ENCODE data around the gene CRKL.

The CRKL gene

DNA sequence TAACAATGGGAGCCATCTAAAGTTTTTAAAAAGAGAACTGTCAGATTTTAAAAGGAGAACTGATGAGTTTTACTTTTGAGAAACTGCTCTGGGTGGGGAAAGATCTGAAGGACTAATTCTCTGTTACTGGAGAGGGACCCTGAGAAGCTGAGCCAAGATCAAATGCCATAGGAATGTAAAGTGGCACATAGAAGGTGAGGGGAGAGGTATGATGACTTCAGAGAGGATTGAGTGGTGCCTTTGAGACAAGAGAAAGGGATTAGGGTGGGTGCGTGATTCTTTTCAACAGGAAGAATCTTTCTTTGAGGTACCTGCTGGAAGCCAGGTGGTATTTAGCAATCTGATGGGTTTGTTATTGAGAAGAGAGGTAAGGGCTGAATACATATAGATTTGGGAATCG is 9.0 kb downstream of the CRKL start:
- Histone ChIP-seq H3K4me2 (ENCODE audit: low read depth, low read length, poor library complexity, severe bottlenecking) (peak overlapping the region; percentile 98), H3K27me3 (ENCODE audit: insufficient read depth, low read length, poor library complexity, severe bottlenecking) (no peaks in the 10 kb centered on the region), H3F3A (ENCODE audit: low read depth) (no peaks in the 10 kb centered on the region), H3K9ac (ENCODE audit: low read depth, low read length, poor library complexity, severe bottlenecking) (no peak overlapping the region), H4K20me1 (ENCODE audit: insufficient read depth, low read length, poor library complexity, severe bottlenecking) (peaks cover 92% of the 10 kb centered on the region), H3K4me3 (ENCODE audit: low read length, poor library complexity, severe bottlenecking) (peak overlapping the region; percentile 27), H2AFZ (ENCODE audit: low read length) (no peak overlapping the region), H3K9me2 (replicated peaks; ENCODE audit: low read depth, low read length) (no peaks in the 10 kb centered on the region), H3K4me1 (ENCODE audit: insufficient read depth, low read length, poor library complexity, severe bottlenecking) (peaks cover 41% of the 10 kb centered on the region), H3K79me2 (ENCODE audit: insufficient read depth, low read length) (peaks cover 97% of the 10 kb centered on the region), H3K9me3 (ENCODE audit: insufficient read depth, low read depth, low read length) (no peaks in the 10 kb centered on the region), H3K36me3 (ENCODE audit: insufficient read depth, low read length) (peaks cover 23% of the 10 kb centered on the region; the same call in 1 of the 2 replicates)
- TF ChIP-seq, protein P1, sequence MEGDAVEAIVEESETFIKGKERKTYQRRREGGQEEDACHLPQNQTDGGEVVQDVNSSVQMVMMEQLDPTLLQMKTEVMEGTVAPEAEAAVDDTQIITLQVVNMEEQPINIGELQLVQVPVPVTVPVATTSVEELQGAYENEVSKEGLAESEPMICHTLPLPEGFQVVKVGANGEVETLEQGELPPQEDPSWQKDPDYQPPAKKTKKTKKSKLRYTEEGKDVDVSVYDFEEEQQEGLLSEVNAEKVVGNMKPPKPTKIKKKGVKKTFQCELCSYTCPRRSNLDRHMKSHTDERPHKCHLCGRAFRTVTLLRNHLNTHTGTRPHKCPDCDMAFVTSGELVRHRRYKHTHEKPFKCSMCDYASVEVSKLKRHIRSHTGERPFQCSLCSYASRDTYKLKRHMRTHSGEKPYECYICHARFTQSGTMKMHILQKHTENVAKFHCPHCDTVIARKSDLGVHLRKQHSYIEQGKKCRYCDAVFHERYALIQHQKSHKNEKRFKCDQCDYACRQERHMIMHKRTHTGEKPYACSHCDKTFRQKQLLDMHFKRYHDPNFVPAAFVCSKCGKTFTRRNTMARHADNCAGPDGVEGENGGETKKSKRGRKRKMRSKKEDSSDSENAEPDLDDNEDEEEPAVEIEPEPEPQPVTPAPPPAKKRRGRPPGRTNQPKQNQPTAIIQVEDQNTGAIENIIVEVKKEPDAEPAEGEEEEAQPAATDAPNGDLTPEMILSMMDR (conservative IDR thresholded peaks at IDR 0.05; ENCODE audit: low read length): no peak
- no peak for TF ChIP-seq EZH2phosphoT487 (IDR thresholded peaks at IDR 0.05; ENCODE audit: borderline replicate concordance)

DNA sequence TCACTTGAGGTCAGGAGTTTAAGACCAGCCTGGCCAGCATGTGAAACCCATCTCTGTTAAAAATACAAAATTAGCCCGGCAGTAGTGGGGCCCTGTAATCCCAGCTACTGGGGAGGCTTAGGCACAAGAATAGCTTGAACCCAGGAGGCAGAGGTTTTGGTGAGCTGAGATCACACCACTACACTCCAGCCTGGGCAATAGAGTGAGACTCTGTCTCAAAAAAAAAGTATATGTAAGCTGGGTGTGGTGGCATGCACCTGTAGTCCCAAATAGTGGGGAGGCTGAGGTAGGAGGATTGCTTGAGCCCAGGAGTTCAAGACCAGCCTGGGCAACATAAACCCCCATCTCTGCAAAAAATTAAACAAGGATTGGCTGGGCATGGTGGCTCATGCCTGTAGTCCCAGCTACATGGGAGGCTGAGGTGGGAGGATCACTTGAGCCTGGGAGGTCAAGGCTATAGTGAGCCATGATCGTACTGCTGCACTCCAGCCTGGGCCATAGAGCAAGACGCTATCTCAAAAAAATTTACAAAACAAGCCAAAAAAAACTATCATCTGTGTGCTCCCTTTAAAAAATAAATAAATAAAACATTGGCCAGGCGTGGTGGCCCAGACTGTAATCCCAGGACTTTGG is 10.8 kb downstream of the CRKL start:
- Histone ChIP-seq H3K27me3 (ENCODE audit: insufficient read depth, low read length, poor library complexity, severe bottlenecking) (no peaks in the 10 kb centered on the region), H2AFZ (ENCODE audit: low read length) (no peak overlapping the region), H3K9me2 (replicated peaks; ENCODE audit: low read depth, low read length) (no peaks in the 10 kb centered on the region), H3K4me1 (ENCODE audit: insufficient read depth, low read length, poor library complexity, severe bottlenecking) (peaks cover 33% of the 10 kb centered on the region), H3K9me3 (ENCODE audit: insufficient read depth, low read depth, low read length) (no peaks in the 10 kb centered on the region), H3F3A (ENCODE audit: low read depth) (no peaks in the 10 kb centered on the region), H3K4me3 (ENCODE audit: low read length, poor library complexity, severe bottlenecking) (no peak overlapping the region), H3K9ac (ENCODE audit: low read depth, low read length, poor library complexity, severe bottlenecking) (peak overlapping the region; percentile 12), H3K79me2 (ENCODE audit: insufficient read depth, low read length) (peaks cover 97% of the 10 kb centered on the region), H4K20me1 (ENCODE audit: insufficient read depth, low read length, poor library complexity, severe bottlenecking) (peaks cover 90% of the 10 kb centered on the region), H3K4me2 (ENCODE audit: low read depth, low read length, poor library complexity, severe bottlenecking) (no peak overlapping the region), H3K36me3 (ENCODE audit: insufficient read depth, low read length) (peaks cover 23% of the 10 kb centered on the region; the same call in 1 of the 2 replicates)
- TF ChIP-seq, protein P1 (conservative IDR thresholded peaks at IDR 0.05; ENCODE audit: low read length): no peak
- no peak for TF ChIP-seq EZH2phosphoT487 (IDR thresholded peaks at IDR 0.05; ENCODE audit: borderline replicate concordance)

DNA sequence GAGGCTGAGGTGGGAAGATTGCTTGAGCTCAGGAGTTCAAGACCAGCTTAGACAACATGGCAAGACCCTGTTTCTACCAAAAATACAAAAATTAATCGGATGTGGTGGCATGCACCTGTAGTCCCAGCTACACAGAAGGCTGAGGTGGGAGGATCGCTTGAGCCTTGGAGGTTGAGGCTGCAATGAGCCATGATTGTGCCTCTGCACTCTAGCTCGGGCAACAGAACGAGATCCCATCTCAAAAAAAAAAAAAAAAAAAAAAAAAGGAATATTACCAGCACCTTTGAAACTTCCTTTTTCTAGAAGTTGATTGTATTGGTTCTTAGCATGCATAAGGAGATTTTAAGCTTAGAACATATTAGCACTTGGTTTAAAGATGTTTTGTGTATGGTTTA is 11.4 kb downstream of the CRKL start:
- H3K9me3 ChIP-seq (ENCODE audit: insufficient read depth, low read depth, low read length): no peaks in the 10 kb centered on the region
- H4K20me1 ChIP-seq (ENCODE audit: insufficient read depth, low read length, poor library complexity, severe bottlenecking): peaks cover 87% of the 10 kb centered on the region
- no peaks in the 10 kb centered on the region for H3K9me2 ChIP-seq (replicated peaks; ENCODE audit: low read depth, low read length)
- no peak overlapping the region for H3K4me2 ChIP-seq (ENCODE audit: low read depth, low read length, poor library complexity, severe bottlenecking)
- peaks cover 97% of the 10 kb centered on the region for H3K79me2 ChIP-seq (ENCODE audit: insufficient read depth, low read length)
- H3K27me3 ChIP-seq (ENCODE audit: insufficient read depth, low read length, poor library complexity, severe bottlenecking): no peaks in the 10 kb centered on the region
- H3K9ac ChIP-seq (ENCODE audit: low read depth, low read length, poor library complexity, severe bottlenecking): peak overlapping the region; percentile 12
- H3K4me3 ChIP-seq (ENCODE audit: low read length, poor library complexity, severe bottlenecking): no peak overlapping the region
- no peak overlapping the region for H2AFZ ChIP-seq (ENCODE audit: low read length)
- H3K4me1 ChIP-seq (ENCODE audit: insufficient read depth, low read length, poor library complexity, severe bottlenecking): peaks cover 33% of the 10 kb centered on the region
- no peaks in the 10 kb centered on the region for H3F3A ChIP-seq (ENCODE audit: low read depth)
- H3K36me3 ChIP-seq (ENCODE audit: insufficient read depth, low read length): peaks cover 24% of the 10 kb centered on the region; the same call in 1 of the 2 replicates
- no peak for TF ChIP-seq EZH2phosphoT487 (IDR thresholded peaks at IDR 0.05; ENCODE audit: borderline replicate concordance)
- TF ChIP-seq, protein P1 (conservative IDR thresholded peaks at IDR 0.05; ENCODE audit: low read length): no peak

Data from Loucy (cell line).